AG10803 (cell line): ENCODE measurements around the gene EXT2.

Experiments
- DNase-seq: peaks from one replicate; pipeline ENCODE4 v3.0.0; 2010; ENCODE audit warnings: low read depth
- H3K4me3 ChIP-seq: 2 replicates; pipeline ENCODE4 v1.5.1; 2011; ENCODE audit warnings: mild to moderate bottlenecking, low read length, control low read depth
- CTCF ChIP-seq: conservative IDR thresholded peaks from 2 replicates; pipeline ENCODE4 v1.5.1; 2011; ENCODE audit warnings: mild to moderate bottlenecking, low read length, control low read depth, inconsistent platforms

The EXT2 gene

GRCh38 chr11:44208976-44209603 lies 113.6 kb downstream of the EXT2 start:
- TF ChIP-seq CTCF, result no peak
- no peak overlapping the region for H3K4me3 ChIP-seq
- DNase-seq, result no peak

- TF ChIP-seq CTCF, result no peak
- no peak for DNase-seq
These were observed 116.7 kb downstream of the EXT2 start for GRCh38 chr11:44212128-44212527.

GRCh38 chr11:44213148-44213547 lies 117.7 kb downstream of the EXT2 start:
- H3K4me3 ChIP-seq, result no peak overlapping the region
- no peak for DNase-seq
- no peak for TF ChIP-seq CTCF

More at GRCh38 chr11:44212128-44212527, 116.7 kb downstream of the EXT2 start:
- no peak overlapping the region for H3K4me3 ChIP-seq

GRCh38 chr11:44217432-44217831 lies 122.0 kb downstream of the EXT2 start:
- no peak for TF ChIP-seq CTCF
- H3K4me3 ChIP-seq, result no peak overlapping the region
- no peak for DNase-seq

GRCh38 chr11:44219830-44220796 lies 124.6 kb downstream of the EXT2 start:
- no peak overlapping the region for H3K4me3 ChIP-seq
- DNase-seq, result no peak
- no peak for TF ChIP-seq CTCF

GRCh38 chr11:44221456-44221855 lies 126.0 kb downstream of the EXT2 start:
- no peak overlapping the region for H3K4me3 ChIP-seq
- DNase-seq, result no peak
- TF ChIP-seq CTCF, result no peak
